NCI-H82 treated with DMSO at 0.1 percent for 48 hours (cell line): ENCODE results near the gene ZFAND6.

Source experiments
- DNase-seq: peaks from one replicate; lab custom pipeline; 2025; ENCODE audit not compliant: unreplicated experiment; lab: John Stamatoyannopoulos, UW

ZFAND6 gene

GRCh38 chr15:80186066-80186465, 126.6 kb downstream of the ZFAND6 start:
- no peak for DNase-seq

DNA sequence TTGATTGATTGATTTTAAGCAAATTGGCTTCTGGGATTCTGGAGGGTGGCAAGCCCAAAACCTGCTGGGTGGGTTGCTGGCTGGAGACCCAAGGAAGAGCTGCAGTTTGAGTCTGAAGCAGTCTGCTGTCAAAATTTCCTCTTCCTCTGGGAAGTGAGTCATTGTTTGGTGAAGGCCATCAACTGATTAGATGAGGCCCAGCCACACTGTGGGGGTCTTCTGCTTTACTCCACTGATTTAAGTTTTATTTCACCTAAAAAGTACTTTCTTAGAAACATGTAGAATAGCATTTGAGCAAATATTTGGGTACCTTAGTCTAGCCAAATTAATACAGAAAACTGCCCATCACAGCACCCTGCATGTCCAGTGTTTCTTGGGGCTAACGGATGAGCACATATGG, 127.1 kb downstream of the ZFAND6 start:
- DNase-seq, result no peak
